HG03460 (cell line): ENCODE data around the gene CHD5.

Source experiments
- ATAC-seq: cut with Tn5 transposase; IDR thresholded peaks from one replicate; pipeline ENCODE4 v1.9.1; 2021; ENCODE audit not compliant: unreplicated experiment

Gene CHD5

GRCh38 chr1:6202256-6202655, 22.1 kb upstream of the CHD5 start:
- no peak for ATAC-seq

- no peak for ATAC-seq
Measured at GRCh38 chr1:6200188-6200809, 20.2 kb upstream of the CHD5 start.

- peak; percentile 97 for ATAC-seq
Measured at GRCh38 chr1:6199298-6200187, 19.4 kb upstream of the CHD5 start, which contains the start of gene RPL22. TSS of gene RPL22 (minus strand) at chr1:6199595. CDS start at chr1:6199573, 22 bp downstream.

GRCh38 chr1:6198646-6199297, 18.7 kb upstream of the CHD5 start:
- ATAC-seq: peak; percentile 9

GRCh38 chr1:6197746-6198427, 17.8 kb upstream of the CHD5 start:
- no peak for ATAC-seq

GRCh38 chr1:6191968-6192367, 11.8 kb upstream of the CHD5 start:
- ATAC-seq: no peak

GRCh38 chr1:6188466-6188865, 8.3 kb upstream of the CHD5 start:
- no peak for ATAC-seq

GRCh38 chr1:6185635-6186382, 5.7 kb upstream of the CHD5 start:
- no peak for ATAC-seq

GRCh38 chr1:6185151-6185550, 5.0 kb upstream of the CHD5 start:
- no peak for ATAC-seq

GRCh38 chr1:6184083-6184783, 4.1 kb upstream of the CHD5 start:
- no peak for ATAC-seq

- ATAC-seq: no peak
Measured at GRCh38 chr1:6183520-6183989, 3.4 kb upstream of the CHD5 start.

GRCh38 chr1:6181347-6181770, 1.2 kb upstream of the CHD5 start:
- no peak for ATAC-seq

GRCh38 chr1:6180707-6181311, 688 bp upstream of the CHD5 start:
- ATAC-seq: no peak

GRCh38 chr1:6179564-6180175, 451 bp downstream of the CHD5 start:
- no peak for ATAC-seq

- no peak for ATAC-seq
Measured at GRCh38 chr1:6178751-6179563, 1.2 kb downstream of the CHD5 start.

- ATAC-seq: no peak
Measured at GRCh38 chr1:6177681-6178380, 2.3 kb downstream of the CHD5 start.

- no peak for ATAC-seq
Measured at GRCh38 chr1:6176779-6177178, 3.3 kb downstream of the CHD5 start.
